ENCODE results near the gene RNU6-9.

DNA sequence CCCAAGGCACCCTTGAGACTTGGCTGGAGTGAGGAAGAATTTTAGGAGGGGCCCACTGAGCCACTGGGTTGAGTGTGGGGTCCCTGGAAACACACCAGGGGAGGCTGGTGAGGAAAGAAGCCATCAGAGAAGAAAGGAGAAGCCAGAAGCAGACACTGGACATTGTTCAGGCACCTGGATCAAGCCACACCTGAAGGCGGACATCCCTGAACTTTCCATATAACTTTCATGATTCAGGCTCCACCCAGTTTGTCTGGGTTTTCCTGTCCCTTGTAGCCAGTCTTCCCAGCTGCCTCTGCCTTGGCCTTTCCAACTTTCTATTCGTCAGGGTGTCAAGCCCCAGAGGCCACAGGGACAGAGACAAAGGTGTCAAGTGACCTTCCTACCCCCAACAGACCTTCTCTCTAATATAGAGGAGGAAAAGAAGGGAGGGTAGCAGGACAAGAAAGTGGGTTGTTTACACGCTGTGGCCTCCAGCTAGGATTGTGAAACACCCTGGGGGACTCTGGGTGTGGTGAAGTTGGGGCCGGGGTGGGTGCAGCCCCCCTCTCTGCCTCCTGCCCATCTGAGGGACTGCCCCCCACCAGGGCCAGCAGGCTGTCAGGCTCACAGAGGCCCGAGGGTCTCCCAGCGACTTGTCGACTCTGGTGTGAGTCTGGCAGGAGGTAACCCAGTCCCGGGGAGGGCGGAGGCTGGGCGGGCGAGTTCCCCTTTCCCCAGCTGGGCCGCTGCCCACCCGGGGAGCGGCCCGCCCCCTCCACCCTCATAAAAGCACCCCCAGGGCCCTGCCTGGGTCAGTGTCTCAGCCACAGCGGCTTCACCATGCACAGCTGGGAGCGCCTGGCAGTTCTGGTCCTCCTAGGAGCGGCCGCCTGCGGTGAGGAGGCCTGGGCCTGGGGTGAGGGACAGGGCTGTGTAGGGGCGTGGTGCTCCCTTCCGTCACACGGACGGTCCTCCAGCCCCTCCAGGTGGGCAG lies 34.1 kb upstream of the RNU6-9 start, which contains the start of gene CFD:
- TF ChIP-seq, protein P1, sequence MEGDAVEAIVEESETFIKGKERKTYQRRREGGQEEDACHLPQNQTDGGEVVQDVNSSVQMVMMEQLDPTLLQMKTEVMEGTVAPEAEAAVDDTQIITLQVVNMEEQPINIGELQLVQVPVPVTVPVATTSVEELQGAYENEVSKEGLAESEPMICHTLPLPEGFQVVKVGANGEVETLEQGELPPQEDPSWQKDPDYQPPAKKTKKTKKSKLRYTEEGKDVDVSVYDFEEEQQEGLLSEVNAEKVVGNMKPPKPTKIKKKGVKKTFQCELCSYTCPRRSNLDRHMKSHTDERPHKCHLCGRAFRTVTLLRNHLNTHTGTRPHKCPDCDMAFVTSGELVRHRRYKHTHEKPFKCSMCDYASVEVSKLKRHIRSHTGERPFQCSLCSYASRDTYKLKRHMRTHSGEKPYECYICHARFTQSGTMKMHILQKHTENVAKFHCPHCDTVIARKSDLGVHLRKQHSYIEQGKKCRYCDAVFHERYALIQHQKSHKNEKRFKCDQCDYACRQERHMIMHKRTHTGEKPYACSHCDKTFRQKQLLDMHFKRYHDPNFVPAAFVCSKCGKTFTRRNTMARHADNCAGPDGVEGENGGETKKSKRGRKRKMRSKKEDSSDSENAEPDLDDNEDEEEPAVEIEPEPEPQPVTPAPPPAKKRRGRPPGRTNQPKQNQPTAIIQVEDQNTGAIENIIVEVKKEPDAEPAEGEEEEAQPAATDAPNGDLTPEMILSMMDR (conservative IDR thresholded peaks at IDR 0.05), result no peak
- no peak for TF ChIP-seq EZH2 (IDR thresholded peaks at IDR 0.05; ENCODE audit: low read depth)
